ENCODE data around the gene C22orf42.
"Not testable (repeated sequence)": the region's sequence is repeated elsewhere in the genome, so short reads cannot be mapped to it uniquely, and the experiment has no call there.

The C22orf42 gene

DNA sequence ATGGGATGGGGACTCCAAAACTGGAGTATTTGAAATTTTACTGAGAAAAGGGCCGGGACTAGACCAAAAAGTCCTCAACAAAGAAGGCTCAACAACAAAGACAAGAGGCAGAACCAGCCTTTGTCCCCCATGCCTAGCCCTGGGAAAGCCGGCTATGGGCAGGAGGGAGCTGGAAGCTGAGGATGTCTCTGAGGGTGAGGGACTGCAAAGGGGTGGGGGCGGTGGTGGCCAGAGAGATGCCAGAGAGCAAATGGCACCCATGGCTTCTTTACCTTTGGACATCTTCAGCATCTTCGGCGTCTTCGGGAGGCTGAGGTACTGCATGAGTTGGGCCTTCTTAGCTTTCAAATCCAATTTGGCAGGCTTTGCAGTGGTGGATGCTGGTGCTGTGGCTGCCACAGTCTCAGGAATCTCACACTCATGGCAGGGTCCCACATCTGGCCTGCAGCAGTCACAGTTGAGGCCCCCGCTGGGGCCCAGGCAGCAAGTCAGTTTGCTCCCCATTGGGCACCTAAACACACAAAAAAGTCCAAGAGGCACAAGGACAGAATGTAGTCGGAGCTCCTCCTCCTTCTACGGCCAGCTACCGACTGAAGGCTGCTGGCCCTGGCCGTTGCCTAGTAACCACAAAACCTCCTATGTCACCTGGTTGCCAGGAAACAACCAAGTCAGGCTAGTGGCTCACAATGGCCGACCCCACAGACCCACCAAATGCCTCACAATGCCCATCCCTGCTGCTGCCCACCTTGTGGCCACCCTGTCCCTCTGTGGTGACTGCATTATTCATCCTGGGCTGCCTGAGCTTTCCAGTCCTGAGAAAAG is at the start of gene C22orf42:
Gene C22orf42, minus strand, starts transcription at position 592 of the 822 bp plus-strand sequence. Its CDS starts 88 bp downstream, at position 504.
- DNase-seq, result no peak

DNA sequence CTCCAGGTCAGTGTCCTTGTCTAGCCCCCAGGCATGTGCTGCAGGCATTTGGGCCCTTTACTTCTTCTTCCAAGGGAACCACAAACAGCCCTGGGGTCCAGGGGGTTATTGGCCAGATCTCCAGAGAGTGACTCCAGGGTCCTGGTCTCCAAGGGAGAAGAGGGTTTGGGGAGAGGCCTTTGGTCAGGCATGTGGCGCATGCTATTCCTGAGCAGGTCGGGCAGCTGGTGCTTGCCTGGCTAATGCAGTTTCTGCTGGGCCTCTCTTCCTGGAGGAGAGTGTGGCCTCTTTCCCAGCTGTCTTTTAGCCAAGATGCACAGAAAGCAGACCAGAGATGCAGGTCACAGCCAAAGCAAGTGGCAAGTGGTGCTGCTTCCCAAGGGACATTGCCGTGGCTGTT is 49.6 kb upstream of the C22orf42 start:
- DNase-seq, result no peak

GRCh38 chr22:32207971-32208480 is 48.9 kb upstream of the C22orf42 start:
- no peak for DNase-seq

GRCh38 chr22:32206774-32207758 is 48.0 kb upstream of the C22orf42 start:
- peak; percentile 56 for DNase-seq

- DNase-seq, result no peak
Measured at GRCh38 chr22:32205974-32206773, 47.1 kb upstream of the C22orf42 start.

DNA sequence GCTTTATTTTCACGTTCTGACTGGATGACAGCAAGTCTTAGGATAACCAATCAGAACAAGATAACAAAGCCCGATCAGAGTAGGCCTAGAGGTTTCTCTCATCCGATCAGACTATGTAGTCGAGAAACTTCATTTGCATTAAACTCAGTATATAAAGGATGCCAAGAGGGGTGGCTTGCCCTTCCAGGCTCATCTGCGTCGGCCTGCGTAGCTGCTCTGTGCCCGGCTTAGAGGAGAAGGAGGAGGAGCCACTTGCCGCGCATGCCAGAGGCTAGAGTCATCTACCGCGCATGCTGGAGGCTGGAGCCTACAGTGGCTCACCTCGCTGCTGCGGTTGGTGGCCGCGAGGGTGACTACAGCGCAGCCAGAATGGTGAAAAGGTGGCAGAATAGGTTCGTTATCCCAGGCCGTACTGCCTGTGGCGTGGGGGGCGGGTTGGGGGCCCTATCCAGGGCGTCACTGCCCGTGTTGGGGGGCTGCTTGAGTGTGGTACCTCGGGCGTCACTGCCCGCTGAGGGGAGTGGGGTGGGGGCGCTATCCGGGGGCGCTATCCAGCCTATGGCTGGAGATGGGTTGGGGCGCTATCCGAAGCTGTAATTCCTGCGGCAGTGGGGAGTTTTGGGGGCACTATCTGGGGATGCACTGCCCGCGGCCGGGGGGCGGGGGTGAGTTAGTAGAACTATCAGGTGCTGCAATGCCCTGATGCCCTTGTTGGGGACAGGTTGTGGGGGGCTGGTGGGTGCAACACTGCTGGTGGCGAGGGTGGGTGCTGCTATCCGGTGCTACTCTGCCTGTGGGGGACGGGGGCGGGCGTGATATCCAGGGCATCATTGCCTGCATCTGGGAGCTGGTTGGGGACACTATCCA is 46.0 kb upstream of the C22orf42 start, which contains the start of gene RFPL2:
Gene RFPL2, minus strand, starts transcription at position 218 of the 867 bp plus-strand sequence. CDS start 2,622 bp downstream, outside the sequence.
- DNase-seq, result peak; percentile 65

GRCh38 chr22:32204040-32204855 is 45.1 kb upstream of the C22orf42 start:
- peak; percentile 46 for DNase-seq

DNA sequence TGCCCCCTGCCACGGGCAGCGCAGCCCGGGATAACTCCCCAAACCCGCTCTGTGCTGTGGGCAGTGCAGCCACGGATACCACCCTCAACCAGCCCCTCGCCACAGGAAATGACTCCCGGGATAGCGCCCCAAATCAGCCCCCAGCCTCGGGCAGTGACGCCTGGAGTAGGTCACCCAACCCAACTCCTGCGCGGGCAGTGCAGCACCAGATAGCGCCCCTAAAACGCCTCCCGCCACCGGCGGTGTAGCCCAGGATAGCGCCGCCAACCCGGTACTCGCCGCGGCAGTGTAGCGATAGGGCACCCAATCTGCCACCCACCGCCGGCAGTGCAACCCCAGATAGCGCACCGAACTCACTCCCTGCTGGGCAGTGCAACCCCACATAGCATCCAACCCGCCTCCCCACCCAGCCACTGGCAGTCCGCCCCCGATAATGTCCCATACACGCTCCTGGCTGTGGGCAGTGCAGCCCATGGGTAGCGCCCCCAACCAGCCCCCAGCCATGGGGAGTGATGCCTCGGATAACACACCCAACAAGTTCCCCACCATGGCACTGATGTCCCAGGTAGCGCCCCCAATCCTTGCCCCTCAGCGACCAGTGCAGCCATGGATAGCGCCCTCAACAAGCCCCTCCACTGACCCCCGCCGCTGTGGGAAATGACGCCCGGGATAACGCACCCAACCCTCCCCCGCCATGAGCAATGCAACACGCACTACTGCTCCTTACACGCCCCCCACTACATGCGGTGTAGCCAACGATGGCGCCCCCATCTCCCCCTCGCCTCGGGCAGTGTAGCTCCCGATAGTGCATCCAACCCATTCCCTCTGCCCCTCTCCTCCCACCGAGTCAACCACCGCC is 44.3 kb upstream of the C22orf42 start:
- DNase-seq, result no peak

DNA sequence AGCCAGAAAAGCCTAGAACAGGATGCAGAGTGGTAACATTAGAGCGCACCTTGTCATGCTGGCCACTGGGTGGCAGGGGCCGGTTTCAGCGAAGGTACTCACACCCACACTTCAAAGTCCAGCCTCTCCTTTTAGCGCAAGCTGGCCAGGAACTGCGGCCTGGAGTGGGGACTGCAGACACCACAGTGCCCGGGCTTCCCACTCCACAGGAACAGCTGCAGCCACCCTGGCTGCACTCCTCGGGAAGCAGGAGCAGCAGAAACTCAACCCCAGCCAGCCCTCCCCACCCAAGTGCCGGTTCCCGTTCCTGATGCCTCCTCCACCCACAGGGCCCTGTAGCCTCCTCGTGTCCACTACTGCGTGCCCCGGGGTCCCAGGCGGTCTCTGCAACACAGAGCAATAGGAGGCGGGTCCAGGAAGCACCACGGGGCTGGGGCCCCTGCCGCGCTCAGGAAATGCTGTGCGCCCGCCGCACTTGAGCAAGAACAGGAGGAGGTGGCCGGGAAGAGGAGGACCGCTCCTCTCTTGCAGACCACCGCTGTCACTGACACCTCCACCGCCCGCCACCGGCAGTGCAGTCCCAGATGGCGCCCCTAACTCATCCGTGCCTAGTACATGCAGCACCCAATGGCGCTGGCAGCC is 43.6 kb upstream of the C22orf42 start:
- DNase-seq, result peak; percentile 43

DNA sequence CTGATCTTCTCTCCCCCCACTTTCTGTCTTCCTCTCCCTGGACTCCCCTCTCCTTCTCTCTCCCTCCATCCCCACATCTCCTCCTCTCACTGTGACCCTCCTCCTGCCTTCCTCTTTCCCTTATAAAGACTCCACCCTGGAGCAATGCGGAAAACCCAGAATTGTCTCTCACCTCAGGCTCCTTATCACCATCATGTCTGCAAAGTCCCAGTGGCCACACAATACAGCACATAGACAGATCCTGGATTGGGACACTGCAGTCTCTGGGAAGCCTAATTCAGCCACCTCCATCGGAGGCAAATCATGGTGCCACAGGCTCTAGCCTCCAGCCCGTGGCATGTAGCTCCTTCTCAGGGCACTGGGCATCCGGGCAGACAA is 43.0 kb upstream of the C22orf42 start:
- DNase-seq, result no peak

GRCh38 chr22:32200752-32201151 is 41.6 kb upstream of the C22orf42 start:
- DNase-seq, result peak; percentile 60

DNA sequence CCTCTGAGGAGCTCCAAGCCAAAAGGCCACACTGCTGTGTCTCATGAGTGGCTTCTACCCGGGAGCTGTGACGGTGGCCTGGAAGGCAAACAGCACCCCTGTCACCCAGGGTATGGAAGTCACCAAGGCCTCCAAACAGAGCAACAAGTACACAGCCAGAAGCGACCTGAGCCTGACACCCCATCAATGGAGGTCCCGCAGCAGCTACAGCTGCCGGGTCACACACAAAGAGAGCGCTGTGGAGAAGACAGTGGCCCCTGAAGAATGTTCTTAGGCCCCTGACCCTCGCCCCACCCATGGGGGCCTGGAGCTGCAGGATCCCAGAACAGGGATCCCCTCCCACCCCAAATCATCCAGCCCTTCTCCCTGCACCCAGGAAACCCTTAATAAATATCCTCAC is 40.9 kb upstream of the C22orf42 start:
- DNase-seq, result no peak

DNA sequence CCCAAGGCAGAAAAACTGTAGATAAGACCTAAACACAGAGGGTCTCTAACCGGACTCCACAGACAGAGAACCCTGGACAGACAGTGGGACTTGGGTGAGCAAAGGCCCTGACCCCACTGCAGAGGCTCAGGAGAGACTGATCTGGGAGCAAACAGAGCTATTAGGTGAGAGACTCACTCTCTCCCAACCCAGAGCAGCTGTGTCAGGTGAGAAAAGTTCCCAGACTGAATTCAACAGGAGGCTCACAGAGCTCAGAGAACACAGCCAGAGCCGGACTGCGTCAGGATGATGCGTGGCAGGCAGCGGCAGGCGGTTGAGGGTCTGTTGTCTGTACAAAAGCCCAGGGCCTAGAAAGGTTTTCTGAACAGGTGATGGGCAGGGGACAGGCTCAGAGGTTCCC is 40.2 kb upstream of the C22orf42 start:
- DNase-seq, result no peak

GRCh38 chr22:32197553-32198226 is 38.6 kb upstream of the C22orf42 start:
- not testable (repeated sequence) for DNase-seq

DNA sequence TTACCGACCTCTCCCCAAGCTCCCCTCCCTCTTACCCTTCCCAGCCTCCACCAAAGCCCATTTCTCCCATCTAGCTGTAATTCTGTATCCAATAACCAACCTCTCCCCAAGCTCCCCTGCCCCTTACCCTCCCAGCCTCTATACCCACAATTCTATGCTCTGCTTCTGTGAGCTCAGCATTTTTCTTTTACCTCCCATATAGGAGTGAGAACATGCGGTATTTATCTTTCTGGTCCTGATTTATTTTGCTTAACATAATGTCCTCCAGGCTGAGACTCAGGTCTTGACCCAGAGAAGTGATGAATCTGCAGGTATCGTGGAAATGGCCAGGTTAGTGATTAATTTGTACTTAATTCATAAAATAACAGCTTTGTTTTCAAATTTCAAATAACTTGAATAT is 36.8 kb upstream of the C22orf42 start:
- not testable (repeated sequence) for DNase-seq

DNA sequence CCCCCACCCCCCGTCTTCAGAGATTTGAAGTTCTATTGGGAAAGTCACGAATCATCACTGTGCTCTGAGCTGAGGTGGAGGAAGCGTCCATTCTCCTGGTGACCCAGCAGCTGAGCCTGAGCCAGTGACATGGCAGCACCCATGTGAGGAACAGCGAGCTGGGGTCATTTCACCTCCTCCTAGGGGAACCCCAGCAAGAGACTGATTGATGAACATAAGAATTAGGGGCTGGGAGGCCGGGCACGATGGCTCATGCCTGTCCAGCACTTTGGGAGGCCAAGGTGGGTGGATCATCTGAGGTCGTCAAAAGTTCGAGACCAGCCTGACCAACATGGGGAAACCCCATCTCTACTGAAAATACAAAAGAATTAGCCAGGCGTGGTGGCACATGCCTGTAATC is 34.2 kb upstream of the C22orf42 start:
- not testable (repeated sequence) for DNase-seq

- not testable (repeated sequence) for DNase-seq
Measured at GRCh38 chr22:32191021-32191420, 31.9 kb upstream of the C22orf42 start.

DNA sequence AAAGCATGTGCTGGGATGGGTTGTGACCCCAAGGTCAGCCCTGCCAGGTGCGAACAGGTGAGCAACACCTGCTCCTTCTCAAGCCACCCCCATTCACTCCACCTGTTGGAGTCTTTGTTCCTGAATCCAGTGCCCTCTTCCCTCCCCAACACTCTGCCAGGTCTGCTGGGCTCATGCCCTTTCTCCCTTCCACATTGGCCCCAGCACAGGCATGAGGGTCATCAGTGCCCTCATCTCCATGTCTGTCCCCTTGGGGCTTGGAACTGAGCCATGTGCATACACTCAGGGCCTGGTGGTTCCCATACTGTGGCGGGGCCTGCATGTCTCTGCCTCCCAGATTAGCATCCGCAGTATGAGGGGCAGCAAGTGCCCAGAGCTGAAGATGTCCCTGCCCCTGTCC is 26.7 kb upstream of the C22orf42 start:
- DNase-seq, result no peak

All from CD4-positive, alpha-beta T cell treated with Interleukin-17A for 1 hour (primary cell).